Smooth muscle cell (in vitro differentiated cells): ENCODE results near the gene JARID2. TPM values are rescaled to one million over a fixed set of nuclear protein-coding genes. Genes with fewer than 3 reads are reported as not detected.
A peak's percentile ranks its signal among the peaks of the same experiment; 100 is the strongest.

ENCODE experiments used
- DNase-seq: peaks from one replicate; lab custom pipeline; 2025; ENCODE audit not compliant: unreplicated experiment; lab: John Stamatoyannopoulos, UW
- H2AFZ ChIP-seq: fragments of 200-600 bp; sonication (generic); 2 replicates; pipeline ENCODE4 v1.6.0; 2016; ENCODE audit warnings: antibody characterized with exemption, low read depth, mild to moderate bottlenecking
- H3F3A ChIP-seq: fragments of 200-600 bp; sonication (generic); 2 replicates; pipeline ENCODE4 v1.6.0; 2017; ENCODE audit warnings: antibody characterized with exemption, low read depth
- H3K27ac ChIP-seq: fragments of 200-600 bp; sonication (generic); 2 replicates; pipeline ENCODE4 v1.5.1; 2016; ENCODE audit warnings: low read depth, mild to moderate bottlenecking
- H3K27me3 ChIP-seq: fragments of 200-600 bp; sonication (generic); 2 replicates; pipeline ENCODE4 v1.6.1; 2016; ENCODE audit warnings: low read depth, mild to moderate bottlenecking
- H3K36me3 ChIP-seq: fragments of 200-600 bp; sonication (generic); 2 replicates; pipeline ENCODE4 v1.5.1; 2016; ENCODE audit warnings: low read depth
- H3K4me1 ChIP-seq: fragments of 200-600 bp; sonication (generic); 2 replicates; pipeline ENCODE4 v1.5.1; 2016; ENCODE audit warnings: low read depth
- H3K4me2 ChIP-seq: fragments of 200-600 bp; sonication (generic); 2 replicates; pipeline ENCODE4 v1.6.0; 2016; ENCODE audit warnings: mild to moderate bottlenecking
- H3K4me3 ChIP-seq: fragments of 200-600 bp; sonication (generic); 2 replicates; pipeline ENCODE4 v1.5.1; 2016; ENCODE audit warnings: mild to moderate bottlenecking
- H3K79me2 ChIP-seq: fragments of 200-600 bp; sonication (generic); 2 replicates; pipeline ENCODE4 v1.6.0; 2016; ENCODE audit warnings: low read depth, mild to moderate bottlenecking
- H3K9ac ChIP-seq: fragments of 200-600 bp; sonication (generic); 2 replicates; pipeline ENCODE4 v1.6.0; 2016; ENCODE audit warnings: low read depth
- H3K9me3 ChIP-seq: fragments of 200-600 bp; sonication (generic); replicated peaks from 2 replicates; pipeline ENCODE4 v1.5.1; 2016; ENCODE audit warnings: low read depth
- H4K20me1 ChIP-seq: fragments of 200-600 bp; sonication (generic); 2 replicates; pipeline ENCODE4 v1.6.0; 2016; ENCODE audit warnings: low read depth
- CTCF ChIP-seq: fragments of 200-600 bp; sonication (generic); IDR thresholded peaks from 2 replicates; pipeline ENCODE4 v1.5.1; 2017; ENCODE audit warnings: borderline replicate concordance, mild to moderate bottlenecking, antibody characterized with exemption; ENCODE audit not compliant: insufficient read depth, poor library complexity, severe bottlenecking
- WGBS: methylation state at CpG from one replicate; pipeline ENCODE4 v1.1.7; 2016; ENCODE audit warnings: low lambda C conversion rate; 5-methylcytosine and 5-hydroxymethylcytosine counted together
- polyA plus RNA-seq: library from polyadenylated mRNA; unstranded; fragments of >200 nt; fragmentation: Nextera tagmentation; extraction: Ambion mirVana; gene quantifications from 2 replicates; pipeline ENCODE4 v1.2.1, GENCODE V29; 2016
- total RNA-seq: library from RNA; depleted of rRNA; stranded (reverse); fragments of >200 nt; gene quantifications from 2 replicates; pipeline ENCODE4 v1.2.3, GENCODE V29; 2014

JARID2 gene
- total and polyA plus RNA-seq, 2 experiments from 2014 or later = 5.2 to 10.2 TPM

GRCh38 chr6:15248451-15249370 is 2.8 kb downstream of the JARID2 start:
- peaks cover 65% of the 10 kb centered on the region for H4K20me1 ChIP-seq
- peak overlapping the region; percentile 73 for H2AFZ ChIP-seq
- peak overlapping the region; percentile 71 for H3K27ac ChIP-seq
- peak overlapping the region; percentile 87 for H3K4me3 ChIP-seq
- peak; percentile 74 for DNase-seq
- peaks cover 9% of the 10 kb centered on the region for H3K4me1 ChIP-seq
- peak overlapping the region; percentile 73 for H3K9ac ChIP-seq
- peaks cover 30% of the 10 kb centered on the region for H3F3A ChIP-seq
- peaks cover 31% of the 10 kb centered on the region for H3K79me2 ChIP-seq
- H3K36me3 ChIP-seq = no peaks in the 10 kb centered on the region
- no peak for TF ChIP-seq CTCF
- H3K27me3 ChIP-seq = no peaks in the 10 kb centered on the region
- H3K4me2 ChIP-seq = peak overlapping the region; percentile 89
- WGBS = 4% methylated on average over 32 of the region's 83 CpGs
- no peaks in the 10 kb centered on the region for H3K9me3 ChIP-seq

GRCh38 chr6:15249371-15250019 is 3.6 kb downstream of the JARID2 start:
- peak overlapping the region; percentile 87 for H3K4me3 ChIP-seq
- peaks cover 73% of the 10 kb centered on the region for H4K20me1 ChIP-seq
- peaks cover 39% of the 10 kb centered on the region for H3K79me2 ChIP-seq

GRCh38 chr6:15250187-15251168 is 4.6 kb downstream of the JARID2 start:
- no peak overlapping the region for H2AFZ ChIP-seq
- H4K20me1 ChIP-seq = peaks cover 82% of the 10 kb centered on the region
- peaks cover 48% of the 10 kb centered on the region for H3K79me2 ChIP-seq
- no peak overlapping the region for H3K4me2 ChIP-seq
- H3K36me3 ChIP-seq = no peaks in the 10 kb centered on the region
- no peak overlapping the region for H3K9ac ChIP-seq
- no peaks in the 10 kb centered on the region for H3K4me1 ChIP-seq
- H3F3A ChIP-seq = peaks cover 28% of the 10 kb centered on the region
- no peaks in the 10 kb centered on the region for H3K9me3 ChIP-seq
- WGBS = 83% methylated on average over 15 of the region's 15 CpGs
- TF ChIP-seq CTCF = no peak
- H3K27ac ChIP-seq = no peak overlapping the region
- DNase-seq = no peak
- no peak overlapping the region for H3K4me3 ChIP-seq
- H3K27me3 ChIP-seq = no peaks in the 10 kb centered on the region

More at GRCh38 chr6:15249371-15250019, 3.6 kb downstream of the JARID2 start:
- DNase-seq = no peak
- no peaks in the 10 kb centered on the region for H3K36me3 ChIP-seq
- H3K4me2 ChIP-seq = peak overlapping the region; percentile 89
- H3K27me3 ChIP-seq = no peaks in the 10 kb centered on the region
- peak overlapping the region; percentile 73 for H2AFZ ChIP-seq
- peak overlapping the region; percentile 71 for H3K27ac ChIP-seq
- no peak for TF ChIP-seq CTCF
- peak overlapping the region; percentile 73 for H3K9ac ChIP-seq
- peaks cover 2% of the 10 kb centered on the region for H3K4me1 ChIP-seq
- 36% methylated on average over 9 of the region's 9 CpGs for WGBS
- no peaks in the 10 kb centered on the region for H3K9me3 ChIP-seq
- peaks cover 28% of the 10 kb centered on the region for H3F3A ChIP-seq
